ENCODE data around the gene EID3. TPM values are rescaled to one million over a fixed set of nuclear protein-coding genes. Genes with fewer than 3 reads are reported as not detected.
A peak's percentile ranks its signal among the peaks of the same experiment; 100 is the strongest.

Gene EID3
- total RNA-seq, 4 donors from 2014 or later = 6.2 to 24.9 (median 15.0) TPM

DNA sequence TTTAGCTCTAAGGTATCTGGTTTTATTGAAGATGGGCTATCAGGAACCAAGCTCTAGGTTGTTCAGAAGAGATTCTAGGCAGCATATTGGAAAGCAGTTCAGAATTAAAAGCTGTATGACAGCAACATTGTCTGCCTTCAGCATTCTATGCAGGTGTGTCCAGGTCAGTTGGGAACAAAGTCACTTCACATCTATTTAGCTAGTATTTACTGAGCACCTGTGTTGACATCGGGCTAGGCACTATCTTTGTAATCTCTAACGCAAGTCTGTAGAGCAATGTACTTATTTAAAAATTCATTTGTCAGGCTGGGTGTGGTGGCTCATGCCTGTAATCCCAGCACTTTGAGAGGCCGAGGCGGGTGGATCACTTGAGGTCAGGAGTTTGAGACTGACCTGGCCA, 6.8 kb upstream of the EID3 start:
- Histone ChIP-seq H3K27me3 (no peaks in the 10 kb centered on the region), H3K4me3 (no peak overlapping the region), H3K27ac (peak overlapping the region in 1 of 4 donors; percentile 57), H3K4me1 (peaks cover 0 to 99% (median 19%) of the 10 kb centered on the region in 3 donors), H3K9me3 (no peaks in the 10 kb centered on the region), H3K36me3 (peaks cover 0 to 74% of the 10 kb centered on the region in 2 donors)
- WGBS, 2 donors (ENCODE audit: low coverage in 1 of 2) = 60 to 86% methylated on average over 1 to 3 of the region's 4 CpGs
- TF ChIP-seq POLR2AphosphoS5 (IDR thresholded peaks at IDR 0.05) = no peak
- no peak for TF ChIP-seq EP300 (IDR thresholded peaks at IDR 0.05)
- TF ChIP-seq CTCF (IDR thresholded peaks at IDR 0.05) = no peak
- TF ChIP-seq POLR2A (IDR thresholded peaks at IDR 0.05) = no peak
- ATAC-seq = no peak

DNA sequence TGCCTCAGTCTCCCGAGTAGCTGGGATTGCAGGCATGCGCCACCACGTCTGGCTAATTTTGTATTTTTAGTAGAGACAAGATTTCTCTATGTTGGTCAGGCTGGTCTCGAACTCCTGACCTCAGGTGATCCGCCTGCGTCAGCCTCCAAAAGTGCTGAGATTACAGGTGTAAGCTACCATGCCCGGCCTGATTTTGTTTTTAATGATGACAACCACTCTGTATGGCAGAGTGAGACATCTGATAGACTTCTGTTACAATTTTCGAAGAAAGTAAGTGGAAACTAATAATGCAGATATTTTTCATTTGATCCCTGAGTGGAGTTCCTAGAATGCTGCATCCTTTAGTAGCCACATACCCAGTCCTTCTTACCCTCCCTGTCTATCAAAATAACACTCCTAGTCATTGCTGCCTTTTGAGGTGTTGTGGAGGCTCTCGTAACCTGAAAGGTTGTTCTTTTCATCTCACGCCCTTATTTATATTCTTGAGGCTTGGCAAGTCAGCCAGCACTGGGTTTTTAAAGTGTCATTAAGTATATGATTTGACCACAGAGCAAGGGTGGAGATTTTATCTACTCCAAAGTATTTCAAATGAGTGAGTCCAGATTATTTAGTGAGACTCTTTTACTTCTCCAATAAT, 5.9 kb upstream of the EID3 start:
- WGBS, 2 donors (ENCODE audit: low coverage in 1 of 2) = 65 to 70% methylated on average over 6 to 10 of the region's 10 CpGs
- no peak for ATAC-seq
- peaks cover under 1 to 99% (median 19%) of the 10 kb centered on the region in 3 donors for H3K4me1 ChIP-seq
- peak overlapping the region in 2 of 4 donors; percentile 32 to 57 for H3K27ac ChIP-seq
- H3K9me3 ChIP-seq = no peaks in the 10 kb centered on the region
- H3K27me3 ChIP-seq = no peaks in the 10 kb centered on the region
- TF ChIP-seq POLR2AphosphoS5 (IDR thresholded peaks at IDR 0.05) (no peak), POLR2A (IDR thresholded peaks at IDR 0.05) (no peak), EP300 (IDR thresholded peaks at IDR 0.05) (no peak), CTCF (IDR thresholded peaks at IDR 0.05) (no peak)
- no peak overlapping the region for H3K4me3 ChIP-seq
- H3K36me3 ChIP-seq = peaks cover 0 to 65% of the 10 kb centered on the region in 2 donors

- ATAC-seq = no peak
- Histone ChIP-seq H3K27me3 (no peaks in the 10 kb centered on the region), H3K27ac (peak overlapping the region in 2 of 4 donors; percentile 48 to 57), H3K4me3 (no peak overlapping the region), H3K9me3 (no peaks in the 10 kb centered on the region), H3K4me1 (peaks cover 6 to 95% (median 15%) of the 10 kb centered on the region in 3 donors), H3K36me3 (peaks cover 0 to 42% of the 10 kb centered on the region in 2 donors)
- TF ChIP-seq CTCF (IDR thresholded peaks at IDR 0.05) (no peak), POLR2A (IDR thresholded peaks at IDR 0.05) (no peak), EP300 (IDR thresholded peaks at IDR 0.05) (no peak), POLR2AphosphoS5 (IDR thresholded peaks at IDR 0.05) (no peak)
- WGBS, 2 donors (ENCODE audit: low coverage in 1 of 2) = 61 to 63% methylated on average over 6 of the region's 6 CpGs
Observed at GRCh38 chr12:104299842-104300481, 3.6 kb upstream of the EID3 start.

DNA sequence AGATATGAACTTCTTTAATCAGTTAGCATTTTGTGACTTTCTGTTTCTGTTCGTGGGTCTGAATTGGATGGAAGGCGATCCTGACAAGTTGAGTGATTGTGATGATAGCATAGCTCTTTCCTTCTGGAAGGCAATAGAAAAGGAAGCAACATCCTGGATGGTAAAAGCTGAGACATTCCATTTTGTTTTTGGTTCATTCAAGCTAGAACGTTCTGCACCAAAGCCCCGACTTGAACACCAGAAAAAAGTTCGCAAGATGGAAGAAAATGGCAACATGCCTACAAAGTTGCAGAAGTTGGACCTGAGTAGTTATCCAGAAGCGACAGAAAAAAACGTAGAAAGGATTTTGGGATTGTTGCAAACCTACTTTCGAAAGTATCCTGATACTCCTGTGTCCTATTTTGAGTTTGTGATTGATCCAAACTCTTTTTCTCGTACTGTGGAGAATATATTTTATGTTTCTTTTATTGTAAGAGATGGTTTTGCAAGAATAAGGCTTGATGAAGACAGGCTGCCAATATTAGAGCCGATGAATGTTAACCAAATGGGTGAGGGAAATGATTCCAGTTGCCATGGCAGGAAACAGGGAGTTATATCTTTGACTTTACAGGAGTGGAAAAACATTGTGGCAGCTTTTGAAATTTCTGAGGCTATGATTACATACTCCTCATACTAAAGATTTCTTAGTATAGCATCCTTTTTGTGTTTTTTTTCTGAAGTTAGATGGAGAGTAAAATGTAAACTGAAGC, 896 bp downstream of the EID3 start:
- WGBS, 2 donors (ENCODE audit: low coverage in 1 of 2) = 50 to 68% methylated on average over 10 of the region's 10 CpGs
- TF ChIP-seq EP300 (IDR thresholded peaks at IDR 0.05) = no peak
- TF ChIP-seq POLR2A (IDR thresholded peaks at IDR 0.05) = no peak
- TF ChIP-seq POLR2AphosphoS5 (IDR thresholded peaks at IDR 0.05) = no peak
- TF ChIP-seq CTCF (IDR thresholded peaks at IDR 0.05) = no peak

More for the DNA sequence above, 896 bp downstream of the EID3 start:
- Histone ChIP-seq H3K4me1 (peaks cover 16 to 89% (median 20%) of the 10 kb centered on the region in 3 donors), H3K27ac (peak overlapping the region in 3 of 4 donors; percentile 85 to 86 (median 85)), H3K36me3 (peaks cover 0 to 1% of the 10 kb centered on the region in 2 donors), H3K27me3 (no peaks in the 10 kb centered on the region), H3K4me3 (peak overlapping the region; percentile 26 to 56), H3K9me3 (no peaks in the 10 kb centered on the region)
- no peak for ATAC-seq
